Glomerular endothelial cell (primary cell): ENCODE measurements around the gene MYO18B. TPM values are rescaled to one million over a fixed set of nuclear protein-coding genes. Genes with fewer than 3 reads are reported as not detected.
"Not testable (repeated sequence)": the region's sequence is repeated elsewhere in the genome, so short reads cannot be mapped to it uniquely, and the experiment has no call there.

ENCODE experiments used
- DNase-seq: peaks from one replicate; pipeline ENCODE4 v3.0.0-alpha.2; 2011; ENCODE audit warnings: low read depth, low spot score; ENCODE audit errors: extremely low read depth
- total RNA-seq: library from RNA; depleted of rRNA; stranded (reverse); fragments of >200 nt; gene quantifications from 2 replicates; pipeline ENCODE4 v1.2.3, GENCODE V29; 2015

The MYO18B gene, protein sequence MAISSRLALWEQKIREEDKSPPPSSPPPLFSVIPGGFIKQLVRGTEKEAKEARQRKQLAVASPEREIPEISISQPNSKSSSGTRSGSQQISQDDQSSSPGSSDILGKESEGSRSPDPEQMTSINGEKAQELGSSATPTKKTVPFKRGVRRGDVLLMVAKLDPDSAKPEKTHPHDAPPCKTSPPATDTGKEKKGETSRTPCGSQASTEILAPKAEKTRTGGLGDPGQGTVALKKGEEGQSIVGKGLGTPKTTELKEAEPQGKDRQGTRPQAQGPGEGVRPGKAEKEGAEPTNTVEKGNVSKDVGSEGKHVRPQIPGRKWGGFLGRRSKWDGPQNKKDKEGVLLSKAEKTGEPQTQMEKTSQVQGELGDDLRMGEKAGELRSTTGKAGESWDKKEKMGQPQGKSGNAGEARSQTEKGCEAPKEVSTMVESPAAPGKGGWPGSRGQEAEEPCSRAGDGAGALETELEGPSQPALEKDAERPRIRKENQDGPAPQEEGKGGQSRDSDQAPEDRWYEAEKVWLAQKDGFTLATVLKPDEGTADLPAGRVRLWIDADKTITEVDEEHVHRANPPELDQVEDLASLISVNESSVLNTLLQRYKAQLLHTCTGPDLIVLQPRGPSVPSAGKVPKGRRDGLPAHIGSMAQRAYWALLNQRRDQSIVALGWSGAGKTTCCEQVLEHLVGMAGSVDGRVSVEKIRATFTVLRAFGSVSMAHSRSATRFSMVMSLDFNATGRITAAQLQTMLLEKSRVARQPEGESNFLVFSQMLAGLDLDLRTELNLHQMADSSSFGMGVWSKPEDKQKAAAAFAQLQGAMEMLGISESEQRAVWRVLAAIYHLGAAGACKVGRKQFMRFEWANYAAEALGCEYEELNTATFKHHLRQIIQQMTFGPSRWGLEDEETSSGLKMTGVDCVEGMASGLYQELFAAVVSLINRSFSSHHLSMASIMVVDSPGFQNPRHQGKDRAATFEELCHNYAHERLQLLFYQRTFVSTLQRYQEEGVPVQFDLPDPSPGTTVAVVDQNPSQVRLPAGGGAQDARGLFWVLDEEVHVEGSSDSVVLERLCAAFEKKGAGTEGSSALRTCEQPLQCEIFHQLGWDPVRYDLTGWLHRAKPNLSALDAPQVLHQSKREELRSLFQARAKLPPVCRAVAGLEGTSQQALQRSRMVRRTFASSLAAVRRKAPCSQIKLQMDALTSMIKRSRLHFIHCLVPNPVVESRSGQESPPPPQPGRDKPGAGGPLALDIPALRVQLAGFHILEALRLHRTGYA (N-terminal part only)
- 0.12 TPM in 1 of 2 replicates, not detected in the other for total RNA-seq

GRCh38 chr22:25741692-25742626 lies at the start of gene MYO18B:
MYO18B (plus strand) TSS chr22:25742188; CDS start chr22:25761093, 18,905 bp downstream.
- DNase-seq, result no peak

DNA sequence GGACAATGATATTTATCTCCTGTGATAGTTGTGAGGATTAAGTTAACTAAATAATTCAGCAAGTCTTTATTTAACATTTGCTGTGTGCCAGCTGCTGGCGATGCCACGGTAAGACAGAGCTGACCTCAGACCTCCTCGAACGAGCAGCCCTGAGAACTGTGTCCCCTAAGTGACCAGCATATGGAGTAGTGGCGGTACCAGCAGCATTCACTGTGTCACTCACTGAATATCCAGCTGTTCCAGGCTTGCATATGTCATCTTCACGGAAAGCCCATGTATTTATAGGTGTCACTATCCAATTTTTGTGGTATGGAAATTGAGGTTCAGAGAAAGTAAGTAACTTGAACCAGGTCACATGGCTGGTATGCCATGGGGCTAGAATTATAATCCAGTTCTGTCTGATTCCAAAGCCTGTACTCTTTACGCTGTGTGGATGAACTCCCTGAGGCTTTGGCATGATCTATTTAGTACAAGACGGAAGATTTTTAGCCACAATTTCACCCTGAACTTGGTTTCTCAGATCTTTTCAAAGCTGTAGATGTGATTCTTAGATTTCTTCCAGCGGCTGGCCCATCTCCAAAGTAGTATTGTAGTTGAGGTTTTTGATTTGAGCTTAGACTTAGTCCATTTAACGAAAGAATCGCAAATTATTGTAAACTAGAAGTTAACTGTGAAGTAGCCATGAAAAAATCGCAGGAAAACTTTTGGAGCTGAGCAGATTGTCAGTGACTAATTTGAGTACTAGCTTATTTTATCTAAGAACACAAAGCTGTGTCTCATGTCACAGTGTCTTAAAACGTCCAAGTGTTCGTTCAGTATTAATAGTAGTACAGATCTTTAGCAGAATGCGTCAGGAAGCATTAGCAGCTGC lies 49.4 kb upstream of the MYO18B start:
- no peak for DNase-seq

DNA sequence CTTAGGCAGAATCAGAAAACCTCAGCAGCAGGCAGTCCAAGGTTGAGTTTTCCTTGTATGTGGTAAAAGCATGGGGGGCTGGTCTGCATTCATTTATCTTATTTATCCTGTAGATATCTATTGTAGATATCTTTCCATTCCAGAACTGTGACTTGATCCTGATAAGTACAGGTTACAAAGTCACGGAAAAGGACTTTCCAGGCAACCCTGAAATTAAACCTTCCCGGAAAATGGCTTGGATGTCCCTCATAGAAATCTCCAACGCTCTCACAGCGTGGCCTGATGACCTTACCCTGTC lies 48.8 kb upstream of the MYO18B start:
- no peak for DNase-seq

- no peak for DNase-seq
Observed at GRCh38 chr22:25694196-25694907, 47.6 kb upstream of the MYO18B start.

DNA sequence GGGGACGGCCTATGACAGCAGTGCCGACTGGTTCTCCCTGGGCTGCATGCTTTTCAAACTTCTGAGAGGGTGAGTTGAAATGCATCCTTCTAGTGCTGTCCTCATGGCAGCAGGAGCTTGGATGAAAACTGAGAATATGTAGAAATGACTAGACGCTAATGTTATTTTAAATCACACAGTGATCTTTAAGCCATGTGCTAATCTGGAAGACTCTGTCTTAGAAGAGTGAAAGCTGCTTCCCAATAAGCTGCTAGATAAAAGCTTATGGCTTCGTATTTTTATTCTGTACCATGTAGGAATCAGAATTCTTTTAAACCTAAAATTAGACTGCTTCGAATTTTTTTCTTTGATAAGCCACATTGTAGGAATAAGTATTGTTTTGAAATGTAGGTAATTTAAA lies 46.8 kb upstream of the MYO18B start:
- no peak for DNase-seq

- DNase-seq, result no peak
Observed at GRCh38 chr22:25696763-25697162, 45.2 kb upstream of the MYO18B start.

GRCh38 chr22:25697181-25697664 lies 44.8 kb upstream of the MYO18B start:
- DNase-seq, result no peak

DNA sequence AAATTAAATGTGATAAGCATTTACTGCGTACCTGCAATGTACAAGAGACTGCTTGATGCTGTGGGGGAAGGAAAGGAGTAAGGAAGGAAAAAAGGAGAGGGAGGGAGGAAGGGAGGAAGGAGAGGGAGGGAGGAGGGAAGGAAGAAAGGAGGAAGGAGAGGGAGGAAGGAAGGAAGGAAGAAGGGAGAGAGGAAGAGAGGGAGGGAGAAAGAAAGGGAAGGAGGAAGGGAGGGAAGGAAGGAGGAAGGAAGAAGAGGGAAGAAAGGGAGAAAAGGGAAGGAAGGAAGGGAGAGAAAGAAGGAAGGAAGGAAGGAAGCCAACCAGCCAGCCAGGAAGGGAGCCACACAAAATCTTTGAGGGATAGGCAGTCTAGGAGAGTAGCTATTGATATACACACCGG lies 44.0 kb upstream of the MYO18B start:
- no peak for DNase-seq

- DNase-seq, result no peak
Observed at GRCh38 chr22:25698461-25698860, 43.5 kb upstream of the MYO18B start.

- DNase-seq, result no peak
Observed at GRCh38 chr22:25698978-25699377, 43.0 kb upstream of the MYO18B start.

DNA sequence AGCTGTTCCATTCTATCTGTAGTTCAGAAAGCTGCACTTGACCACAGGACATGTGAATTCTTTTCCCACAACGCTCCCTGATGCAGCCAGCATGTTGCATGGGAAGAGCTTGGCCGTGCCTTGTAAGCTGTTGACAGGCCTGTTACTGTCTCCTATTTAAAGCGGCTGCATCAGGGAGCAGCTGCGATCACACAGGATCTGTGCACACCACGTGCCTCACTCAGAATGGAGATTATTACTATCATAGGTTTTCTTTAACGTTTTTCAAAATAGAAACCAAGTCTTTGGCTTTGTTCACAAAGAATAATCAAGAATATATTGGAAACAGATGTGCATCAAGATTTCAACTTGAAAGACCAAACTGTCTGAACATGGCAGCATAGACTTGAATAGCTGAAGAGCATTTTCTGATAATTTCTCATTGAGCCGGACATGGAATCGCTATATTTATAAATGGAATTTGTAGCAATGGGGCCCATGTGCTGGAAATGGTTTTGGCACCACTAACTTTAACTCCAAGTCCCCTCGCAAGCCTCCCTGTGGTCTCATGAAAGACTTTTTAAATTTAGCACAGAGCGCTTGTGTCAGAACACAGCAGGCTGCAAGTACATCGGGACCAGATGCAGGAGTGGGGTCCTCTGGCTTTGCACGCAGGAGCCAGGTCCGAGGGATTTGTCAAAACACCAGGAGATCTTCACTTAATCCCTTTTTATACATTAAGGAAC lies 40.8 kb upstream of the MYO18B start:
- DNase-seq, result no peak

- DNase-seq, result no peak
Observed at GRCh38 chr22:25702040-25702439, 39.9 kb upstream of the MYO18B start.

DNA sequence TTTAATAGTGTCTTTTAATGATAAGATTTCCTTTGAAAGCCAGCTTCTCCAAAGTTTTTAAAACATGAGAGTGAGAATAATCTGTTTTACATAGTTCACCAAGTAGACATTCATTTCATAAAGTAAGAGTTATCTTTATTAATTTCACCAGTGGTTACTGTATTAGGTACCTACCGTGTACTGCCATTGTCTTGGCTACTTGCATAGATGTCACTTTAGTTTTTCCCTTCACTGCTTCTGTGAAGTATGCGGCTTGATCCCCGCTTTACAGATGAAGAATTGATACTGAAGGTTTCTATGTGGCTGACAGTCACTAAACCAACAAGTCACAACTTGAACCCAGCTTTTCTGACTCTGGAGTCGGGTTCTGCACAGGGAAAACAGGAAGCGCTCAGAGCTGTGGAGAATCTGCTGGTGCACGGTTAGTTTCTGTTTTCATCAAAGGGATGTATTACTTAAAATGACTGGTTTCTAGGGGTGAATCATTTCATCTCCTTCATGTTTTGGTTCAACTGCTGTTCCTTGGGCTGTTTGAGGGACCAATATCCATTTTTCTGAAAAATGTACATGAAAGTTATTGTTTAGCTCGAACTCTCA lies 39.3 kb upstream of the MYO18B start:
- DNase-seq, result no peak

DNA sequence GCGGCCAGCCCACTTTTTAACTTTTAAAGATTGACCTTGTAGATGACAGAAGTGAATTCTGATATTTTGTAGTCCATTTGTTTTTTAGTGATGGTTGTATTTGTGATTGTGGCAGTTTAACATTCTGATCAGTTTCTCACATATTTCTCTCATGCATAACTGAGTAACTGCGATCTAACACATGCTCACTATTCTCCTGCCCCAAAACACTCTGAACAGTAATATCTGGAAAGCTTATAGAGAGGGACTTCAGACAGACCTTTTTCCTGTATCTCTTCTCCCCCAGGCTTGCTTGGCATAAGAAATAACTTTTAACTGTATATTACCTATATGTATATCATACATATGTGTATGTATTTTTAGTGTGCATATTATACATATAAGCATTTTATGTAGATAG lies 37.3 kb upstream of the MYO18B start:
- no peak for DNase-seq

DNA sequence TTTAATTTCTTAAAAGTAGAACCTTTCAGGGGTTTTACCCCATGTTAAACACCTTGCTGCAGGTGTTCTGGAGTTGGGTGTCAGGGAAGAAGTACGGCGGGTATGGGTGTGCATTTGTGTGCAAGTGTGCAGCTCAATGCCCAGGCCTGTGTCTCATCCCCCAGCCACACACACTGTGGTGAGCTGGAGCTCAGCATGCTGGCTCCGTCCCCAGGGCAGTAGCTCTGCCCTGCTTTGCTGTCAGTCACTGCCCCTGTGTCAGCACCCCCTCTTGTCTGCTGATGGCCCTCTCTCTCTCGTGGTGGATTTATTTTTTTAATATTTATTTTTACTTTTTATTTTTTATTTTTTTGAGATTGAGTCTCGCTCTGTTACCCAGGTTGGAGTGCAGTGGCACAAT lies 35.8 kb upstream of the MYO18B start:
- no peak for DNase-seq

DNA sequence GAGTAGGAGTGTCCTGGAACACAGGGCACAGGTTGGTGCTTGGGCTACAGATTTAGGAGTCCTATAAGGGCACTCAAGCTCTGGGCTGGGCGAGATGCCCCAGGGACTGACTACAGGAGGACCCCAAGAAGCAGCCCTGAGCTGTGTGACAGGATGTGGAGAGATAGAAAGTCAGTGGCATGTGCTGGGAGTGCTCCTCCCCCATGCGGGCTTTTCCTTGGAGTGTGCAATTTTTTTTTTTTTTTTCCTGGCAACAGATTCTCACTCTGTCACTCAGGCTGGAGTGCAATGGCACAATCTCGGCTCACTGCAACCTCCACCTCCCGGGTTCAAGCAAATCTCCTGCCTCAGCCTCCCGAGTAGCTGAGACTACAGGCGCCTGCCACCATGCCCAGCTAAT lies 33.6 kb upstream of the MYO18B start:
- DNase-seq, result not testable (repeated sequence)

- no peak for DNase-seq
Observed at GRCh38 chr22:25709758-25710157, 32.2 kb upstream of the MYO18B start.
